NCI-H345 treated with DMSO at 0.1 percent for 48 hours (cell line): Measurements from ENCODE around the gene DDX20.
A peak's percentile ranks its signal among the peaks of the same experiment; 100 is the strongest.
"Not testable (repeated sequence)": the region's sequence is repeated elsewhere in the genome, so short reads cannot be mapped to it uniquely, and the experiment has no call there.

ENCODE experiments used
- DNase-seq: peaks from one replicate; lab custom pipeline; 2025; ENCODE audit not compliant: unreplicated experiment; lab: John Stamatoyannopoulos, UW

The DDX20 gene

DNA sequence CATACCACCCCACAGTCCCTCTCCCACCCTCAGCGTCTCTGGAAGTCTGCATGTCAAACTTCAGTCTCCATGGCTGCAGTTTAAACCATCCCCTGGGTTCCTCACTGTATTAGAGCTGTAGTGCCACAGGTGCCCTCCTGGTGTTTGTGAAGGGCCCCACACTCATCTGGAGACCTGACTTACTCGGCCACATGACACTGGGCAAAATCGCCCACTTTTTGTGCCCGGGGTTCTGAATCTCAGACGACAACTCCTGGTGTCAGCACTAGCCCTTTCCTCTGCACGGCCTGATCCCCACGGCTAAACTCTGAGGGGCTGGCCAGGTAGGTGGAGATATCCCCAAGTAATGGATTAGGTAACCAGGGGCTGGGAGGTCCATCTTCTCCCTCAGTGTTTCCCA, 23.0 kb upstream of the DDX20 start:
- DNase-seq = no peak

DNA sequence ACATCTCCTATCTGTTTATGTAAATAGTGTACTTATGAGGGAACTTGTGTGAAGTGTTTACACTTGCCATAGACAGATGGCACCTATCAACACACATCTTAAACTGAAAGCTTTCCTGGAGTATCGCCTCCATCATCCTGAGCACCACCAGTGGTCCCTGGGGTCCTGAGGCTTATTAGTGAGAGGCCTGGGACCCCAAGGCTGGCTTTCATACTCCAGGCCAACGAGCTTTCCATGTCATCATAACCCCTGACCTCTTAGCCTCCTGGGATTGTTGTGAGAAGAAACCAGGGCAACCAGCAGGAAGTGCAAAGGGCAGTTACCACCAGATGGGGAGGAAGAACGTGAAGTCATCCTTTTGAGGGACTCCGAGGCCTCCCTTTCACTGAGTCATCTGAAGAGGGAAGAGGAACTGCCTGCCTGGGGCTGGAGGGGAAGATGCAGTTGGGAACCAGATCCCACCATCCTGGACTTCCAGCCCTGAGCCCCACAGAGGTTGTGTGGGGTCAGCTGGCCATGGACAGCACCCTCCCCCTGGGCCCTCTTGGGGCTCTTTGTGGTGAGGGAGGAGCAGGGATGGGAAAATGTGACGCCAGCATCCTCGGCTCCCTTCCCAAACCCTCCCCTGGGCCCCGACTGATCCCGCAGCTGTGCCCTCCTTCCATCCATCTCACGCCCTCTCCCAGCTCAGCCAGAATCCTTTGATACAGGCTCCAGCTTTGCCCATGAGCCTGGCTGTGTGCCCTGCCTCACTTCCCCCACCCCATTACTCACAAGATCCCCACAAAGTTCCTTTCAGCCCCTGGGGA, 22.3 kb upstream of the DDX20 start:
- DNase-seq = no peak

DNA sequence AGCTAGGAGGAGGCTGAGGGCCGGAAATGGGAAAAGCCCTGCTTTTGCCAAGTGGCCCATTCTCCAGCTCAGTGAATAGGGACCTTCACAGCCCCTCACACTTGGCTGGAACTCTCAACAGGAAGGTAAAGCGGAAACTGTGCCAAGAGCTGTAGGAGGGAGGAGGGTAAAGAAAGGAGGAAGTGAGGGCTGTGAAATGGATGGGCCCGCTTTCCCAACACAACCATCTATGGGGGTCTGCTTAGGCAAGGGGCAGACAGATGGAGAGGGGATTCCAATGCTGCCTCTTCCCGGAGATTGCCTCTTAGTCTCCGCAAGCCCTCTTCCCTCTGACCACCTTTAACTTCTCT, 21.7 kb upstream of the DDX20 start:
- DNase-seq = no peak

DNA sequence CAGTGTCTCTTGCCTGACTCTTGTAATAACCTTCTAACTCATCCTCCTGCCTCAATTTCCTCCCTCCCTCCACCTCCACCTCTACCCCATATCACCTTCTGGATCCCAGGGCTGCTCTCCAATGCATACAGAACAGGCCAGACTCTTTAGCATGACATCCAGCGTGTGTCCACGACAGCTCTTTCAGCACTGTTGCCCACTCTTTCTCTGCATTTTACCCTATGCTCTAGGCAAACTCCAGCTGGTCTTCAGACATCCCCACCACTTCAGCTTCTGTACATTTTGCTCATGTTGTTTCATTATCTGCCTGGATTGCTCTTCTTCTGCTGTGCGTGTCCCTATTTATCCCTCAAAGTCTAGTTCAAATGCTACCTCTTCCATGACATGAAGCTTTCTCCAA, 21.3 kb upstream of the DDX20 start:
- no peak for DNase-seq

DNA sequence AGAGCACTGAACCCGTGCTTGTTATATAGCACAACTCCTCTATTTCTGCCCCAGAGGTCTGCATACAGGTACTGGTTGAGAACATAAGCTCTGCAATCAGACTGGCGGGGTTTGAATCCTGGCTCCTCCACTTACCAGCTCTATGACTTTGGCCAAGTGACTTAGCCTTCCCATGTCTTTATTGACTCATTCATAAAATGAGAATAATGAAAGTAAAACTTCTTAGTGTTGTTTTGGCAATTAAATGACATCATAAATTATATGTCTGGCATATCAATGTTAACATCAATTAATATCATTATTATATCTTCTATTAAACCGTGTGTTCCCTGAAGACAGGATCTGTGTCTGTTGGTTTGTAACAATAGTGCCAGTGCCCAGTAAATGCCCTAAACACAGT, 20.8 kb upstream of the DDX20 start:
- no peak for DNase-seq

GRCh38 chr1:111735321-111735720, 20.4 kb upstream of the DDX20 start:
- no peak for DNase-seq

DNA sequence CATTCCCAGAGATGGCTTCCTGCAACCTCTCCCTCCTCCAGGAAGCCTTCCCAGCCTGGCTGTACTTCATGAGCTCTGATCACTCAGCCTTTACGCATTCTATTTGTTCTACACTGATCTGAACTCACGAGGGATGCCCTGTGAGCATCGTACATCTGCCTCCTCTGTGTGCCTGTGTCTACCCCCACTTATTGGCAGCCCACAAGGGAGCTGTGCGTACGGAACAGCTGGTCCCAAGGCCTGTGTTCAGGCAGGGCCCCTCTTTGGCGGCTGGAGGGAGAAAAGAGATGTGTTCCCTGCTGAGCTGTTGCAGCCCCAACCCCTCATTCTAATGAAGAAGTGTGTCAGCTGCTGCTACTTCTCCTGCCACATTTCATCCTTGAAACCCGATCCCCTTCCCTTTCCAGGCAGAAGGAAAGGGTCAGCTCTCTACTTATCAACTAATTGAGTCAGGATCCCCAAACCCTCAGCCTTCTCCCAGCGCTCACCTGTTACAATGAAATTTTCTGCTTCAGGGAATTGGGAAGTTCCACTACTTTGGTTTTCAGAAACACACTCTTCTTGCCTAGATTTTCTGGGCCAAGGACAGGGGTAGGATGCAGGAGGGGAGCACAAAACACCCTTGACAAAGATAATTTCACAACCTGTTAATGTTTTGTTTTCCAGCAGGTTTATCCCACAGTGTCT, 19.7 kb upstream of the DDX20 start:
- peak; percentile 37 for DNase-seq

- DNase-seq = peak; percentile 49
Measured at GRCh38 chr1:111736548-111737215, 19.0 kb upstream of the DDX20 start.

- DNase-seq = no peak
Measured at GRCh38 chr1:111737216-111738132, 18.2 kb upstream of the DDX20 start.

- DNase-seq = no peak
Measured at GRCh38 chr1:111738133-111738435, 17.6 kb upstream of the DDX20 start.

DNA sequence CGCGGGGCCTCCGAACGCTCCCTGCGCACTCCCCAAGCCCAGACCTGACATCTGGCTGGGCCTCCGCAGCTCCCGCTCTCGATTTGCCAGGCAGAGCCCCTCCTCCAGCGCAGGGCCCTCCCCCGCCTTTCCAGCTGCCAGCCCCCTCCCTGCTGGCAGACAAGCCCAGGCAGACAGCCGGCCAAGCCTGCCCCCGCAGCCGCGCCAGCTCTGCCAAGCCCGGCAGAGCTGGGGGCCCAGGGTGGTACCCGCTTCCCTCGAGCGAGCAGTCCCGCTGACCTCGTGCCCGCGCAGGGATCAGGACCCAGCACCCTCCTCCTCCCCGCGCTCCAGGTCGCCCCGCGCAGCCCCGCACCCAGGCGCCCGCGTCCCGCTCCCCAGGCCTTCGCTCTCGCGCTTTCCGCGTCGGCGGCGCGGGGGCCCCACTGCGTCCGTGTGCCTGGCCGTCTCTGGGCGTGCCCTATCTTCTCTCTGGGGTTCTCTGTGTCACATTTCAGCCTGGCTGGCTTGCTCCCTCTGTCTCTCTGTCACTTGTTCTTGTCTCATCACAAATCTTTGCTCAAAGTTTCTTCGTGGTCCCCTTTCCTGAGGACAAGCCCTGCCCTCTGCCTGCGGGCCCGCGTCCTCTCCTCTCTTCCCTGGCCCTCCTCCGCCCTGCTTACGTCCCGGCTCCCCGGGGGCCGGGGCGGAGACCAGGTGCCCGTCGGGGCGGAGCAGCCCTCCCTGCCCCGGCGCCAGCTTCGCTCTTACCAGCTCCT, 17.1 kb upstream of the DDX20 start:
- DNase-seq = peak; percentile 78

DNA sequence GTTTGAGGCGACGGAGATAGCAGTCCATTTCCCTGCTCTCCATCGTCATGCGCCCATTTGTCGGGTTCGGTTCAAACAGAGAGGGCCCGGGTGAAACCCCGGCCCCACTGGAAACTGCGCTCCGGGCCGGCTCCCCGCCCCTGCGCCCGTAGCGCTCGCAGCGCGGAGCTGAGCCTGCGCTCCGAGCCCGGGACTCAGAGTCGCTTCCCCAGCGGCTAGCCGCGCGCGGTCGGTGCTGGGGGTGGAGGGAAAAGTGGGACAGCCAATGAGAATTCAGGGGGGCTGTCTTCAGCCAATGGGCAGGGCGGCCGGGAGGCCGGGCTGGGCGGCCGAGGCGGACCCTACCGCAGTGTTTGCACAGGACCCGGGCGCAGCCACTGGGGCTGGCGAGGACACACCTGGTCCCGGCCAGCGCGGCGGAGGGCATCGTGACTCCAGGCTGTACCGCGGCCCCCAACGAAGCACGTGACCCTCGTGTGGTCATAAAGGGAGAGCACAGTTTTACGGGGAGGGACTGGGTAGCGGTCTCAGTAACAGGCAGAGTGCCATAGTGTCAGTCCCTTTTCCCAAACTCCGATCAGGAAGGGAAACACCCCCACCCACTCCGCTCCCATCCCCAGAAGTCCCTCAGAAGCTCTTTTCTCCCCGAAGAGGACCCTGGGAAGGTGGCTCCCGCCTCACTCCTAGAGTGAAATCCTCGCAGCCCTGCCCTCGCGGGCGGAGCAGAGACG, 16.3 kb upstream of the DDX20 start, which contains the start of gene INKA2:
Gene INKA2, minus strand, starts transcription at position 202 of the 731 bp plus-strand sequence. Its CDS starts 153 bp downstream, at position 49.
- DNase-seq = peak; percentile 86

- DNase-seq = peak; percentile 15
Measured at GRCh38 chr1:111739925-111740765, 15.6 kb upstream of the DDX20 start.

- not testable (repeated sequence) for DNase-seq
Measured at GRCh38 chr1:111742292-111742691, 13.4 kb upstream of the DDX20 start.

DNA sequence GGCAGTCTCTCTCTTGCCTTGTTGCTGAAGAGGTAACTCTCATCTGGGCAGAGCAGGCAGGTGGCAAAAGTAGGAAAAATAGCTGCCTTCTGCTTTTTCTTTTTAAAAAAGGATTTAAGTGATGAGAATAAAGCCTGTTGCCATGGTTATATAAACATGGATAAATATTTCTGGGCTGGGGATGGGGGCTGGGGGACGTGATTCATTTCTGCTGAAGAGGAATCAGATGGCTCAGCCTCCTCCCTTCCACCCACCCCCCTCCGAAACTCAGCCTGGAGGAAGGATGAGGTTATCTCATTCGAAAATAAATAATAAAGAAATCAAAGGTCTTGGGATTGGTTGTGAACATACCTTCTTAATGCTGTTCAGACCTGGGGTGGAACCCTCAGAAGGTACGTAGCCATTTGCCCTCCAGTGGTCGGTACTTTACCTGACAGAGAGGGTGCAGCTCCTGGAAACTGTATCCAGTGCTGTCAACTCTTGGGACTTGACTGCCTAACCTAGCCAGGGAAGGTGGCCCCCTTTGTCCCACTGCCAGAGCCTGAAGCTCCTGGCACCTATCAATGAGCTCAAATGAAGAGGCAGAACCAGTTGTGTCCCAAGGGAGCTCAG, 12.7 kb upstream of the DDX20 start:
- DNase-seq = no peak

DNA sequence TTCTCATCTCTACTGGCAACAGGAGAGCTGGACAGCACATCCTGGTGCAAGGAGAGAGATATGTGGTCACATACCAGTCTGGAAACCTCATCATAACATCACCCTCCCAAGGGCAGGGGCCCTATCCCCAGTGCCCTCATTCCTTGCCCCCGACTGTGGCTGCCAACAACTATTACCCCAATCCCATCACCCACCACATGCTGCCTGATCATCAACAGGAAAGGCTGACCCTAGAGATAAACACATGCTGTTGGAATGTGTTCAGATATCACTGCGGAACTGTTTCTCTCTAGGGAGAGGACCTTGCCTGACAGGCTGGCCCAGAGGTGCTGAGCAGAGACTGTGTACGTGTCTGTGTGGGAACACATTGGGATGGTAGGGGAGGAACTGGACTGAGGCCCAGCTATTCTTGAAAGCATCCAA, 12.0 kb upstream of the DDX20 start:
- no peak for DNase-seq

DNA sequence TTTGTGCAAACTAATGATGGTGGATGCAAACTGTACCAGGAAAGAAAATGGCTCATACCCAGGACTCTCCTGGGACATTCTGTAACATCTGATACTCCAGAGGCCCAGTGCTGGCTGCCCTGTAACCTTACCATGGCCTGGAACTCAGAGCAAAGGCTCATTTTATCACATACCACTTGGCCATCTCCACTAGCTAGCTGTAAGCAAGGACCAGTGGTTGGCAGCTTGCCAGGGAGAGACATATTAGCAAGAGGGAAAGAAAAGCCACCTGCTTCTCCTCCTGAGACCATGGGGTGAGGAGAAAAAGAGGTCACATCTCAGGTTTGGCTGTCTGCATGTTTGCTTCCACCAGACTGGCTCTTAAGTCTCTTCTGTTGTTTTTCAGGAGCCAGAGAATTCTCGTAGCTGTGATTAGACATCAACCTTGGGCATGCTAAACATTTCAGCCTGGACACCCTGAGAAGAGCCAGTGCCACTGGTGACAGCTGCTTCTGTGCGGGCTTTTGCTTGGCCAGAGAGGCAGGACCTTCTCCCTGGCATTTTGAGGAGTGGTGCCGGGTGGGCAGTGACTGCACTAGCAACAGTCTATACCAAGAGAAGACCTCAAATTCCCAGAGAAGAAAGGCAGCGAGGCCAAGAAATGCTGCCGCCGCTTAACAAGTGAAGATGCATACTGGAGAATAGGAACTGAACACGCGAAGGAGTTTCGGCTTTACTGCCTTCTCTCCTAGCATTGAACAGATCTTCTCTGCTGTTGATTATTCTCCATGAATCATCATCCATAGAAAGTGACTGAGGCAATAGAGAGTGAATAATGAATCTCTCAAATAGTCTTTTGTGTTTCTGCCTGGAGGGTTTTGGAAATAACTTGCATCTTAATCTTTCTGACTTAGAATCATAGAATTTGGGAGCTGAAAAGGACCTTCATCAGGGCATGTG, 9.8 kb upstream of the DDX20 start:
- no peak for DNase-seq
